AG08396 (cell line): ENCODE data around the gene MTUS2.

Experiments
- DNase-seq: peaks from one replicate; pipeline ENCODE4 v3.0.0; 2012; ENCODE audit warnings: low spot score, mixed read lengths

MTUS2 gene

GRCh38 chr13:29108068-29108786 lies 288.1 kb downstream of the MTUS2 start:
- no peak for DNase-seq

GRCh38 chr13:29109987-29110386 lies 289.8 kb downstream of the MTUS2 start:
- DNase-seq = no peak

GRCh38 chr13:29111446-29111845 lies 291.3 kb downstream of the MTUS2 start:
- no peak for DNase-seq

GRCh38 chr13:29115842-29116241 lies 295.7 kb downstream of the MTUS2 start:
- DNase-seq = no peak

- DNase-seq = no peak
These were observed 297.5 kb downstream of the MTUS2 start for GRCh38 chr13:29117663-29118062.

GRCh38 chr13:29118471-29118870 lies 298.3 kb downstream of the MTUS2 start:
- no peak for DNase-seq

- no peak for DNase-seq
These were observed 305.2 kb downstream of the MTUS2 start for GRCh38 chr13:29125191-29125933.

- no peak for DNase-seq
These were observed 305.8 kb downstream of the MTUS2 start for GRCh38 chr13:29125934-29126424.

- no peak for DNase-seq
These were observed 309.5 kb downstream of the MTUS2 start for GRCh38 chr13:29129616-29130015.

- DNase-seq = no peak
These were observed 311.0 kb downstream of the MTUS2 start for GRCh38 chr13:29131159-29131558.

GRCh38 chr13:29131881-29132668 lies 311.9 kb downstream of the MTUS2 start:
- no peak for DNase-seq

GRCh38 chr13:29136341-29136740 lies 316.2 kb downstream of the MTUS2 start:
- DNase-seq = no peak

- no peak for DNase-seq
These were observed 316.9 kb downstream of the MTUS2 start for GRCh38 chr13:29137016-29137415.

- DNase-seq = no peak
These were observed 317.9 kb downstream of the MTUS2 start for GRCh38 chr13:29137995-29138394.

GRCh38 chr13:29140277-29140676 lies 320.1 kb downstream of the MTUS2 start:
- no peak for DNase-seq

GRCh38 chr13:29143847-29144246 lies 323.7 kb downstream of the MTUS2 start:
- no peak for DNase-seq

GRCh38 chr13:29154390-29154789 lies 334.3 kb downstream of the MTUS2 start:
- no peak for DNase-seq

- no peak for DNase-seq
These were observed 336.0 kb downstream of the MTUS2 start for GRCh38 chr13:29156136-29156535.

GRCh38 chr13:29159871-29160270 lies 339.7 kb downstream of the MTUS2 start:
- no peak for DNase-seq

GRCh38 chr13:29160862-29161261 lies 340.7 kb downstream of the MTUS2 start:
- DNase-seq = no peak

GRCh38 chr13:29161676-29162075 lies 341.5 kb downstream of the MTUS2 start:
- no peak for DNase-seq

GRCh38 chr13:29162638-29163235 lies 342.6 kb downstream of the MTUS2 start:
- no peak for DNase-seq
